Activated CD4-positive, alpha-beta T cell treated with anti-CD3 and anti-CD28 coated beads, Interleukin-2, amount 10 ng/mL, durations not matched to agents 24 days and 14 days (primary cell): ENCODE results near the gene ITGB3. TPM values are rescaled to one million over a fixed set of nuclear protein-coding genes. Genes with fewer than 3 reads are reported as not detected.

ENCODE experiments used
- DNase-seq: peaks from one replicate; pipeline ENCODE4 v3.0.0; 2022
- H3K27ac Mint-ChIP-seq: one replicate; pipeline ENCODE4 v1.8.0; 2022; ENCODE audit warnings: mild to moderate bottlenecking, mixed read lengths
- H3K27me3 Mint-ChIP-seq: one replicate; pipeline ENCODE4 v1.8.0; 2022; ENCODE audit warnings: mixed read lengths
- H3K36me3 Mint-ChIP-seq: one replicate; pipeline ENCODE4 v1.8.0; 2022; ENCODE audit warnings: low read depth, mild to moderate bottlenecking, mixed read lengths
- H3K4me1 Mint-ChIP-seq: one replicate; pipeline ENCODE4 v1.8.0; 2021; ENCODE audit warnings: mixed read lengths
- H3K4me3 Mint-ChIP-seq: one replicate; pipeline ENCODE4 v1.8.0; 2022; ENCODE audit warnings: mild to moderate bottlenecking, moderate library complexity, mixed read lengths
- H3K9me3 Mint-ChIP-seq: one replicate; pipeline ENCODE4 v1.8.0; 2021; ENCODE audit warnings: mixed read lengths
- intact Hi-C: fragments of 100-400 bp; cut with micrococcal nuclease; formaldehyde crosslinking; loops from one replicate; pipeline ENCODE4 v1.15.1; 2023
- total RNA-seq: library from RNA; stranded (reverse); gene quantifications from 2 replicates; pipeline ENCODE4 v1.2.3, GENCODE V29; 2022

Gene ITGB3
- total RNA-seq, 1 donor from 2014 or later, result not detected

- intact Hi-C loops, result no loop called here
- peaks cover 4% of the 10 kb centered on the region for H3K4me1 Mint-ChIP-seq
- no peak overlapping the region for H3K27ac Mint-ChIP-seq
- H3K36me3 Mint-ChIP-seq, result no peaks in the 10 kb centered on the region
- no peaks in the 10 kb centered on the region for H3K9me3 Mint-ChIP-seq
- peaks cover 7% of the 10 kb centered on the region for H3K27me3 Mint-ChIP-seq
- H3K4me3 Mint-ChIP-seq, result no peak overlapping the region
- no peak for DNase-seq
These were observed 44.2 kb downstream of the ITGB3 start for GRCh38 chr17:47297661-47298400.

GRCh38 chr17:47298712-47299111 is 45.1 kb downstream of the ITGB3 start:
- no peaks in the 10 kb centered on the region for H3K9me3 Mint-ChIP-seq
- intact Hi-C loops, result no loop called here
- H3K4me3 Mint-ChIP-seq, result no peak overlapping the region
- H3K27me3 Mint-ChIP-seq, result peaks cover 8% of the 10 kb centered on the region
- H3K4me1 Mint-ChIP-seq, result peaks cover 4% of the 10 kb centered on the region
- H3K27ac Mint-ChIP-seq, result no peak overlapping the region
- H3K36me3 Mint-ChIP-seq, result no peaks in the 10 kb centered on the region
- DNase-seq, result no peak

DNA sequence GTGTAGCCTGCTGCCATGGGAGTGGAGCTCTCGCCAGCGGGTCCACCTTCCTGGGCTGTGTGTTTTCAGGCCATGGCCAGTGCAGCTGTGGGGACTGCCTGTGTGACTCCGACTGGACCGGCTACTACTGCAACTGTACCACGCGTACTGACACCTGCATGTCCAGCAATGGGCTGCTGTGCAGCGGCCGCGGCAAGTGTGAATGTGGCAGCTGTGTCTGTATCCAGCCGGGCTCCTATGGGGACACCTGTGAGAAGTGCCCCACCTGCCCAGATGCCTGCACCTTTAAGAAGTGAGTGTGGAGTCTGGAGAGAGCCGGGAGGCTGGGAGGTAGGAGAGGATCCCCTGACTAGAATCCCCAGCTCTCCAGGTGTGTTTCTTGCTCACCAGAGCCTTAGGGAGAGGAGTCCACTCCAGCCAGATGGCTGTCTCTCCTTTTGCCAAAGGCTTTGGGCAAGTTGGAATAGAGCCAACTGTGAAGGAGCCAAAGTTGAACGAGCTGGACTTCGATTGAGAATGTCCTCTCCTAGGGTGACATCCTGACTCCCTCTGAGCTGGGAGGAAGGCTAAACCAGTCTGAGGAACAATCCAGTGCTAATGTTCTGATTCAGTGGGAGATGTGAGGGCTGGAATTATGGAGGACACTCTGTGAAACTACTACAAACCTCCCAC is 45.7 kb downstream of the ITGB3 start:
- no peak overlapping the region for H3K4me3 Mint-ChIP-seq

DNA sequence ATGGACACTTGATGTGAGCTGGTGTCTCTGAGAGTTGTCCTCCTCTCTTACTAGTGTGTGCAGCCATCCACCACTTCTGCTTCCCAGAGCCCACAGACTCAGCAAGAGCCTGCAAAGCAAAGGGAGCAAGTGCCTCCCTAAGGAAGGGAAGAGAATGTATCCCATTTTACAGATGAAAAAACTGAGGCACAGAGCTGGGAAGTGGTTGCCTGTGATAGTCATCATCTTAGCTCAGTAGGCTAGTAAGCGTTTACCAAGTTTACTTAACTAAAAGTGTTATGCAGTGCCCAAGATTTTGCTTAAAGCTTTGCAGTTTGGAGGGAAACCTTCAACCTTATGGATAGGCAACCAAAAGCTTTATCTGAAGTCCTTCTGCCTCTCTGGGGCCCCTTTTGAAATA is 47.1 kb downstream of the ITGB3 start:
- Mint-ChIP-seq H3K4me1 (peaks cover 11% of the 10 kb centered on the region), H3K27ac (no peak overlapping the region), H3K4me3 (no peak overlapping the region), H3K36me3 (no peaks in the 10 kb centered on the region), H3K9me3 (no peaks in the 10 kb centered on the region), H3K27me3 (peaks cover 6% of the 10 kb centered on the region)
- intact Hi-C loops, result no loop called here
- no peak for DNase-seq

More for the DNA sequence above, 45.7 kb downstream of the ITGB3 start:
- intact Hi-C loops, result no loop called here
- no peaks in the 10 kb centered on the region for H3K9me3 Mint-ChIP-seq
- peaks cover 6% of the 10 kb centered on the region for H3K27me3 Mint-ChIP-seq
- DNase-seq, result no peak
- no peaks in the 10 kb centered on the region for H3K36me3 Mint-ChIP-seq
- H3K27ac Mint-ChIP-seq, result no peak overlapping the region
- H3K4me1 Mint-ChIP-seq, result peaks cover 4% of the 10 kb centered on the region

GRCh38 chr17:47301161-47301560 is 47.5 kb downstream of the ITGB3 start:
- Mint-ChIP-seq H3K27ac (no peak overlapping the region), H3K27me3 (peaks cover 6% of the 10 kb centered on the region), H3K4me3 (no peak overlapping the region), H3K4me1 (peaks cover 11% of the 10 kb centered on the region), H3K36me3 (no peaks in the 10 kb centered on the region), H3K9me3 (no peaks in the 10 kb centered on the region)
- no peak for DNase-seq
- intact Hi-C loops, result no loop called here

DNA sequence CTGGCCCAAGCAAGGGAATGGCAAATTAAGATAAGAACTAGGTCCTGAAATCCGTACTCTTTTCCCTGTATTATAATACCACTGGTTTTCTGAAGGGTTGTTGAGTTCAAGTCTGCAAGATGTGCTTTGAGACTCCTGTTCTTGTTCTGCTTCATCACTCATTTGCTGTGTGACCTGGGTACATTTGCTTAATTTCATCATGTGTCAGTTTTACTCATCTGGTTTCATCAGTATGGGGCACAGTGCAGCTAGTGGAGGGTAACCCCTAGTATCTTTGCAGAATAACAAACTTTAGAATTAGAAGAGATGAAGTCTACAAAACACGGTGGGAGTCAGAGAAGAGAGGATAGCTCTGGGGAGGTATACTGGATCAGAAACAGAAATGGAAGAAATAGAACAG is 48.2 kb downstream of the ITGB3 start:
- H3K36me3 Mint-ChIP-seq, result no peaks in the 10 kb centered on the region
- H3K27me3 Mint-ChIP-seq, result peaks cover 6% of the 10 kb centered on the region
- no peak overlapping the region for H3K27ac Mint-ChIP-seq
- H3K4me3 Mint-ChIP-seq, result no peak overlapping the region
- intact Hi-C loops, result no loop called here
- no peak for DNase-seq
- peaks cover 11% of the 10 kb centered on the region for H3K4me1 Mint-ChIP-seq
- no peaks in the 10 kb centered on the region for H3K9me3 Mint-ChIP-seq

DNA sequence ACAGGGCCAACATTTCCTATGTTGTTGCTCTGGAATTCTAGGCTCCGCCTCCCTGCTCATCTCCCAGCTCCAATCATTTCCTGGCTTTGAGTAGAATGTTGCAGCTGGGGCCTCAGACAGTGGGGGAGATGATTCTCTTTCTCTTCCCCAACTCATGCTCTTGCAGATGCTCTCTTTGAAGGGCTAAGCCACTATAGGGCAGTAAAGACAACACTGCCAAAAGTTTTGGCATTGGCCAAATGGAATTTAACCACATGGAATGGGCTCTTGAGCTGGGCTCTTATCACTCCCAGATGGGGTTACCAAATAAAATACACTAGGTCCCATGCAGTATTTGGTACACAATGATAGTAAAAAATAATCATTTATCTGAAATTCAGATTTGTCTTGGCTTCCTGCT is 50.6 kb downstream of the ITGB3 start:
- H3K36me3 Mint-ChIP-seq, result no peaks in the 10 kb centered on the region
- H3K4me3 Mint-ChIP-seq, result no peak overlapping the region
- H3K27ac Mint-ChIP-seq, result no peak overlapping the region
- intact Hi-C loops, result no loop called here
- H3K9me3 Mint-ChIP-seq, result no peaks in the 10 kb centered on the region
- DNase-seq, result no peak
- H3K27me3 Mint-ChIP-seq, result peaks cover 6% of the 10 kb centered on the region
- peaks cover 11% of the 10 kb centered on the region for H3K4me1 Mint-ChIP-seq

GRCh38 chr17:47305302-47305923 is 51.8 kb downstream of the ITGB3 start:
- H3K9me3 Mint-ChIP-seq, result no peaks in the 10 kb centered on the region
- no peak overlapping the region for H3K27ac Mint-ChIP-seq
- peaks cover 11% of the 10 kb centered on the region for H3K4me1 Mint-ChIP-seq
- no peaks in the 10 kb centered on the region for H3K36me3 Mint-ChIP-seq
- intact Hi-C loops, result no loop called here
- DNase-seq, result no peak
- no peak overlapping the region for H3K4me3 Mint-ChIP-seq
- peaks cover 11% of the 10 kb centered on the region for H3K27me3 Mint-ChIP-seq

GRCh38 chr17:47310186-47310733 is 56.6 kb downstream of the ITGB3 start:
- intact Hi-C loops, result no loop called here
- H3K36me3 Mint-ChIP-seq, result no peaks in the 10 kb centered on the region
- no peak for DNase-seq
- H3K27me3 Mint-ChIP-seq, result peaks cover 7% of the 10 kb centered on the region
- no peak overlapping the region for H3K27ac Mint-ChIP-seq
- no peaks in the 10 kb centered on the region for H3K9me3 Mint-ChIP-seq
- H3K4me3 Mint-ChIP-seq, result no peak overlapping the region
- H3K4me1 Mint-ChIP-seq, result peaks cover 7% of the 10 kb centered on the region

DNA sequence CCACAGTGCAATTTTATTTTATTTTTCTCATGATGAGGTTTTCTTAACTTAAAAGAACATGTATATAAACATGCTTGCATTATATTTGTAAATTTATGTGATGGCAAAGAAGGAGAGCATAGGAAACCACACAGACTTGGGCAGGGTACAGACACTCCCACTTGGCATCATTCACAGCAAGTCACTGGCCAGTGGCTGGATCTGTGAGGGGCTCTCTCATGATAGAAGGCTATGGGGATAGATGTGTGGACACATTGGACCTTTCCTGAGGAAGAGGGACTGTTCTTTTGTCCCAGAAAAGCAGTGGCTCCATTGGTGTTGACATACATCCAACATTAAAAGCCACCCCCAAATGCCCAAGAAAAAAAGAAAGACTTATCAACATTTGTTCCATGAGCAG is 57.8 kb downstream of the ITGB3 start:
- DNase-seq, result no peak
- H3K27ac Mint-ChIP-seq, result no peak overlapping the region
- H3K36me3 Mint-ChIP-seq, result no peaks in the 10 kb centered on the region
- no peaks in the 10 kb centered on the region for H3K9me3 Mint-ChIP-seq
- H3K4me3 Mint-ChIP-seq, result no peak overlapping the region
- H3K4me1 Mint-ChIP-seq, result peaks cover 3% of the 10 kb centered on the region
- H3K27me3 Mint-ChIP-seq, result peaks cover 8% of the 10 kb centered on the region
- intact Hi-C loops, result no loop called here

DNA sequence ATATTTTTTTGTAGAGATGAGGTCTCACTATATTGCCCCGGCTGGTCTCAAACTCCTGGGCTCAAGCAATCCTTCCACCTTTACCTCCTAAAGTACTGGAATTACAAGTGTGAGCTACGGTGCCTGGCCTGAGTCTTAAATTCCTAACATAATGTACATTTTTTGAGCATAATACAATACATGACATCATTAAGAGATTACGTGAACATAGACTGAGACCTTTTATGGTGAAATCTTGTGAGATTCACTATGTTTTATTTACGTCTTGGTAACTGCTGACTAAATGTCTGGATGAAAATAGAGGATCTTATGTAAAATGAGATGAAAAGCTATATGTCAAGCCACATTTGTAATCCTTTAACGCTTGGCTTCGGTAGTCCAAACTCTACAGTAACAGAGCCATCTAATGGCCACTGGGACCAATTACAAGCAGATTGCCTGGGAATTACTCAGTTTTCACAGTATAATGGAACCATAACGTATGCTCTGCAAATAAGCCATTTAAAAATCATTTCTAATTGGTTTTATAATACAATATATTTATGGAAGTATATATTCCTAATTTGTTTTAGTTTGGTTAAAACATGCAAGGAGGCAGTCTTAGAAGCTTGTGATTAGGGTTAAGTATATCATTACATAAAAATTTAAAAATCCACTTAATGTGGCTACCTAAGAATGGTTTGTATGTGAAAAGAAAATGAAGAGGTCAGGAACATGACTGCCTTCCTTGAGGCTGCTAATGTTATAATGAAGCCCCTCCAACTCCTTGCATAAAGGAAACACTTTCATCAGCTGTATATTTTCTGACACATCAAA is 62.0 kb downstream of the ITGB3 start:
- Mint-ChIP-seq H3K4me1 (peaks cover 3% of the 10 kb centered on the region), H3K36me3 (no peaks in the 10 kb centered on the region), H3K27me3 (peaks cover 12% of the 10 kb centered on the region), H3K27ac (no peak overlapping the region), H3K9me3 (no peaks in the 10 kb centered on the region), H3K4me3 (no peak overlapping the region)
- DNase-seq, result peak; percentile 82
- intact Hi-C loops, result loop anchor here (1.0 kb wide), 1 partner anchor 86 kb away; no protein-coding TSS in a partner anchor

DNA sequence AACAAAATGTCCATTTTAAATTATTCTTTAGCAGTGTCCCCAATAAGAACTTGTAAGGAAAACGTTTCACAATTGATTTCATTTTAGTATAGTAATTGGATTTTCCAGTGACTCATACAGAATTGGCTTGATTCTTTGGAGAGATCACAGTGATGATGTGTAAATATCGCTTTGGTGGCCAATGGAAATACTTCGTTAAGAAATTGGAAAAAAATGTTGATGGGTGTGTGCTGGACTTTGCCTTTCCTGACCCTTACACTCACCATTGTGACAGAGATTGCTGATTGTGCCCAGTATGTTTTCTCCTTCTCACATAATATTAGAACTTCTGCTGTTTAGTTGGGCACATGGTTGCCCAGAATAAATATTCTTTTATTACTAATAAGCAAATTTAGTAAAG is 62.7 kb downstream of the ITGB3 start:
- Mint-ChIP-seq H3K36me3 (no peaks in the 10 kb centered on the region), H3K4me1 (peaks cover 3% of the 10 kb centered on the region), H3K27me3 (peaks cover 19% of the 10 kb centered on the region), H3K27ac (no peak overlapping the region), H3K4me3 (no peak overlapping the region), H3K9me3 (no peaks in the 10 kb centered on the region)
- intact Hi-C loops, result no loop called here
- no peak for DNase-seq

DNA sequence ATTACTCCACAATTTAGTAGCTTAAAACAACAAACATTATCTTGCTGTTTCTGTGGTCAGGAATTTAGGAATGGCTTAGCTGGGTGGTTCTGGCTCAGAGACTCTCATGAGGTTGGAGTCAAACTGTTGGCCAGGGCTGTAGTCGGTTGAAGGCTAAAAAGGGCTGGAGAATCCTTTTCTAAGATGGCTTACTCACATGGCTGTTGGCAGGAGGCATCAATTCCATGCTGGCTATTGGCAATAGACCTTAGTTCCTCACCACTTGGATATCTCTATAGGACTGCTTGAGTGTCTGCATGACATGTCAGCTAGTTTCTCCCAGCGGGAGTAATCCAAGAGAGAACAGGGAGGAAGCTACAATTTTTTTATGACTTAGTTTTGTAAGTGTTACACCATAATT is 63.5 kb downstream of the ITGB3 start:
- H3K4me1 Mint-ChIP-seq, result peaks cover 3% of the 10 kb centered on the region
- no peaks in the 10 kb centered on the region for H3K36me3 Mint-ChIP-seq
- peaks cover 19% of the 10 kb centered on the region for H3K27me3 Mint-ChIP-seq
- DNase-seq, result no peak
- no peak overlapping the region for H3K27ac Mint-ChIP-seq
- intact Hi-C loops, result no loop called here
- H3K4me3 Mint-ChIP-seq, result no peak overlapping the region
- H3K9me3 Mint-ChIP-seq, result no peaks in the 10 kb centered on the region
